Stimulated activated CD8-positive, alpha-beta memory T cell treated with anti-CD3 and anti-CD28 coated beads, Interleukin-7, amount 100 ng/mL, for 4 hours (primary cell): ENCODE data around the gene RAB7A.
A peak's percentile ranks its signal among the peaks of the same experiment; 100 is the strongest.
"Not testable (repeated sequence)": the region's sequence is repeated elsewhere in the genome, so short reads cannot be mapped to it uniquely, and the experiment has no call there.

Experiments used
- DNase-seq, 2 donors: peaks; one replicate each; pipeline ENCODE4 v3.0.0-alpha.2; 2020; ENCODE audit warnings: low read depth in 2 of 2

The RAB7A gene

GRCh38 chr3:128710816-128711433 lies 15.1 kb upstream of the RAB7A start:
- no peak for DNase-seq

- DNase-seq = no peak
Measured at GRCh38 chr3:128712848-128713247, 13.1 kb upstream of the RAB7A start.

DNA sequence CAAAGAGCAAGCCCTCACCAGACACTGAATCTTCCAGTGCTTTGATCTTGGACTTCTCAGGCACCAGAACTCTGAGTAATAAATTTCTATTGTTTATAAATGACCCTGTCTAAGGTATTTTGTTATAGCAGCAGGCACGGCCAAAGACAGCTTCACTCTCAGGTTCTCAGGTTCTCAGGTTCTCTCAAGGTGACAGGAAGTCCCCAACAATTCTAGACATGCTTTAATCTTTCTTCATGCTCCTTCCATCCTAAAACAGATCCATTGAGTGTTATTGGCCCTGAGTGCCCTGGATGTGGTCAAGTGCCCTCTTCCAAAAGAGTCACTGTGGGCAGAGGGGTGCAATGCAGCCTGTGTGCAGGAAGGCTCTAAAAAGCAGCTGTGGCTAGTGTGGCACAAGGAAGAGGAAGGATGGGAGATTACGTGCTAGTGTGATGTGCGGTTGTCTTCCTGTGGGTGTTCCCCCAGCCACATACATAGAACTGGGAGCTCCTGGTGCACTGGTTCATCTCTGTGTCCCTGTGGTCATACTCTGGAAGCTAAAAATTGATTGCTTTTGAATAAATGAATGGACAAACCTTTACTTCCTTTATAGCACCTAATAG lies 11.0 kb upstream of the RAB7A start:
- peak in 1 of 2 donors; percentile 2 for DNase-seq

DNA sequence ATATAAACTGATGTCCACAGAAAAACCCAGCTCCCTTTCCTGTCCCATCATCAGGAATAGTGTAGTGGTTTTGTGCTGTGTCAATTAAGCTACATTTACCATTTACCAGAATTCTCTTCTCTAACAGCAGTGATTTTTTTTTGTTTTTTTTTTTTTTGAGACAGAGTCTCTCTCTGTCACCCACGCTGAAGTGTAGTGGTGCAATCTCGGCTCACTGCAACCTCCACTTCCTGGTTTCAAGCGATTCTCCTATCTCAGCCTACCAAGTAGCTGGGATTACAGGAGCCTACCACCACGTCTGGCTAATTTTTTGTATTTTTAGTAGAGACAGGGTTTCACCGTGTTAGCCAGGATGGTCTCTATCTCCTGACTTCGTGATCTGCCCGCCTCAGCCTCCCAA lies 7.1 kb upstream of the RAB7A start:
- DNase-seq = not testable (repeated sequence)

DNA sequence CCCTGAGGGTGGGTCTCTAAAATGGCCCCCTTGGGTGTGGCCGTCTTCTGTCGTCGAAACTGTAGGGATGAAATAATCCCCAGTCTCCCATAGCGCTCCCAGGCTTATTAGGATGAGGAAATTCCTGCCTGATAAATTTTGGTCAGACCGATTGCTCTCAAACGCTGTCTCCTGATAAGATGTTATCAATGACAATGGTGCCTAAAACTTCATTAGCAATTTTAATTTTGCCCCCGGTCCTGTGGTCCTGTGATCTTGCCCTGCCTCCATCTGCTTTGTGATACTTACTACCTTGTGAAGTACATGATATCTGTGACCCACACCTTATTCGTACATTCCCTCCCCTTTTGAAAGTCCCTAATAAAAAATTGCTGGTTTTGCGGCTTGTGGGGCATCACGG lies 5.1 kb upstream of the RAB7A start:
- no peak for DNase-seq

DNA sequence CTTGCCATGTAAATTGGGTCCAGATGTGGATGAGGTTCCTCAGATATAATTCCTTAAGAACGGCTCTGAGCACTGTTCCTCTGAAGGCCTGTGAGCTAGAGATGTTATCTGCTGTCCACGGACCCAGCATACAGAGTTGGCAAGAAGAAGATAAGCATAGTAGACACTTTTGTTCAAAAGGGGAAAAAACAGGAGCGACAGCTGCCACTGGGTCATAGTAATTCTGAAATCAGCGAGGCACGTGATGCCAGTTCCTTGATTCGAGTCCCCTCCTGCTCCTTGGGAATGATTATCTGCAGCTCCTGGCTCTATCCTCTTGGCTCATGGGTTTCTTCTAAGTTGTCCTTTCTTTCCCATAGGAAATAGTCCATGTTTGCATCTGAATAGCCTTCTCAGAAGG lies 2.5 kb upstream of the RAB7A start:
- DNase-seq = no peak

GRCh38 chr3:128725547-128726022 lies 398 bp upstream of the RAB7A start:
- DNase-seq = no peak

DNA sequence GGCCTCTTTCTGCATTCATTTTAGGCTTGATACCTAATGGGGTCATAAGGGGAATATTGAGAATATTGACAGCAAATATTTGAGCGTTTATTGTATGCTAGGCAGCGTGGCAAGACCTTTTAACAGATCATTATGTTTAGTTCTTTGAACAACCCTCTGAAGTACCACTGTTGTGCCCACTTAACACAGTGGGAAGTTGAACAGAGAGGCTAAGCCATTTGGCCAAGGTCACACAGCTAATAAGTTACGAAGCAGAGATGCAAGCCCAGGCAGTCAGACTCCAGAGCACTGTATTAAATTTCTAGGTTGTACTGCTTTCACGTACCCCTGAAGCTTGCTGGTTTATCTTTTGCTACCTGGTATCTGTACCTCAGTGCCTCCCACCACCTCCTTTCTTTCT lies 1.1 kb downstream of the RAB7A start:
- DNase-seq = no peak

DNA sequence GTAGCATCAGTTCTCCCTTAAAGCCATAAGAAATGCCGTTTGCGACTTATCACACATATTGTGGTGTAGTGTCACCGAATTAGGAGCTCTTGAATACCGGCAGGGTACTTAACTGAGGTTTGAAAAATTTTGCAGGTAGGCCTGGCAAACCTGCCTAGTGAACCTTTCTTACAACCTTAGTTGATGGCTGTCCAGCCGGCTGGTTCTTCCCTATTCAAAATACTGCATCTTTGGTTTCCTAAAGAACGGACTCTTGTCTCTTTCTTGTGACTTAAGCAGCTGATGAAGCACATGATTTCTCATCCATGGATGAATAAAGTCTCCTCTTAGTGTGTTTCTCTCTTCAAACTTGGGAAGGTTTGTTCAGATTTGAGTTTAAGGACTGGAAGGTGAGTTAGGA lies 1.5 kb downstream of the RAB7A start:
- DNase-seq = no peak

- DNase-seq = no peak
Measured at GRCh38 chr3:128727996-128728395, 2.0 kb downstream of the RAB7A start.

GRCh38 chr3:128728521-128728920 lies 2.5 kb downstream of the RAB7A start:
- DNase-seq = not testable (repeated sequence)

DNA sequence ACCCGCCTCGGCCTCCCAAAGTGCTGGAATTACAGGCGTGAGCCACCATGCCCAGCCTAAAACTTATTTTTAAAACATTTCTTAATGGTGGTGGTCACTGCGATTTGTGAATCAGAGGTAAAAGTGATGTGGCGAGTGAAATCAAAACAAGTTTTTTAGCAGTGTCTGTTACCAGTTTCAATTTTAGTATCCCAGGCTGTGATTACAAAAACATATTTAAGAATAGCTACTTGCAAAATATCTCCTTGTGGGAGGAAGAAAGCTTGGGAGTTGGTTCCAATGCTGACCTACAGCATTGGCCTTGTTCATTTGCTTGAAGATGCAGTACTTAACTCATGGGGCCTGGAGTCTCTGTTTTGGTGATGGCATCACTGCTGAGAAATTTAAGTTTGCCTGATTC lies 4.5 kb downstream of the RAB7A start:
- DNase-seq = no peak

GRCh38 chr3:128734523-128735189 lies 8.7 kb downstream of the RAB7A start:
- no peak for DNase-seq

DNA sequence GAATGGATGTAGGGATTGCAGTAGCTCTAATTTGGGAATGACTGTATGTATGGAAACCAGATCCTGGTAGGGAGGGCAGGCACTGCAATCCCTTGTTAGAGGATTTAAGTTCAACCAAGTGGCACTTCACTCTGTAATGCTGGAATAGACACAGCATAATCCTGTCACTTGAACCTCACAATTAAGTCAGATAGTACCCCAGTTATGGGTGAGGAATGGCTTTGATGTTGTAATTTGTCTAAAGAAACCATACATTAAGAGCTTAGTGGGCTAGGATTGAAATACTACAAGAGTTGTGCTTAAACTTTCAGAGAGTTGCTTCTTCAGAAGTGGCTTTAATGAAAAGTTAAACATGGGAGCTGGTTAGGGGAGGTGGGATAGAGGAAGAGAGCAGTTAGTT lies 9.3 kb downstream of the RAB7A start:
- DNase-seq = no peak

DNA sequence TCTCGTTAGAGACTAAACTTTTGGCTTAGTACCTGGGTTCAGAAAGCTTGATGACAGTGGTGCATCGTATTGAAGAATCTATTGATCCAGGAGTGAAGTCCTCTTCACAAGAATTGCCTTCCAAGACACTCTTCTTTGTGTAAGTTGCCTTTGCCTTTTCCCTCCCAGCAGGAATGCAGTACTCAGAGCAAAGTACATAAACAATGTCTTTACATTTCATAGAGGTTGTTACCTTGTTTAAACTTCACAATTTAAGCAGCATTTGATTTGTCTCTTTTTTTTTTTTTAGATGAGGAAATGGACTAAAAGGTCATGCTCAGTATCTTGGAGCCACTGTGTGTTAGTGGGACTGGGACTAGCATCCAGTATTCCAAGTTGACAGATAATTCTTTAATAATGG lies 9.9 kb downstream of the RAB7A start:
- DNase-seq = no peak

DNA sequence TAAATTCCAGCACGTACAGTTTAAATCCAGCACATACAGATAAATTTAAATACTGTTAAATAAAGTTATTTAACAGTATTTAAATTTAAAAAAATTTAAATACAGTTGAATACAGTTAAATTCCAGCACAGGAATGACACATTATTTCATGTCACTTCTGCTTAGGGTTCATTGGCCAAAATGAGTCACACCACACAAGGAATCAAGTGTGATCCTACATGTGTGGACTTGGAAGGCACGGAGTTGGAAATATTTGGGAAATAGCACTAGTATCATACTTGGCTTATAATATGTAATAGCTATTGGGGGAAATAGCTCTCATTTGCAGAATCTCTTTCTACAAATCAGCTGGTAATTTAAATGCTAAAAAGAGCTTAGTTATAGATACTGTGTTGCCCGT lies 10.6 kb downstream of the RAB7A start:
- DNase-seq = no peak

GRCh38 chr3:128740621-128741020 lies 14.6 kb downstream of the RAB7A start:
- no peak for DNase-seq

DNA sequence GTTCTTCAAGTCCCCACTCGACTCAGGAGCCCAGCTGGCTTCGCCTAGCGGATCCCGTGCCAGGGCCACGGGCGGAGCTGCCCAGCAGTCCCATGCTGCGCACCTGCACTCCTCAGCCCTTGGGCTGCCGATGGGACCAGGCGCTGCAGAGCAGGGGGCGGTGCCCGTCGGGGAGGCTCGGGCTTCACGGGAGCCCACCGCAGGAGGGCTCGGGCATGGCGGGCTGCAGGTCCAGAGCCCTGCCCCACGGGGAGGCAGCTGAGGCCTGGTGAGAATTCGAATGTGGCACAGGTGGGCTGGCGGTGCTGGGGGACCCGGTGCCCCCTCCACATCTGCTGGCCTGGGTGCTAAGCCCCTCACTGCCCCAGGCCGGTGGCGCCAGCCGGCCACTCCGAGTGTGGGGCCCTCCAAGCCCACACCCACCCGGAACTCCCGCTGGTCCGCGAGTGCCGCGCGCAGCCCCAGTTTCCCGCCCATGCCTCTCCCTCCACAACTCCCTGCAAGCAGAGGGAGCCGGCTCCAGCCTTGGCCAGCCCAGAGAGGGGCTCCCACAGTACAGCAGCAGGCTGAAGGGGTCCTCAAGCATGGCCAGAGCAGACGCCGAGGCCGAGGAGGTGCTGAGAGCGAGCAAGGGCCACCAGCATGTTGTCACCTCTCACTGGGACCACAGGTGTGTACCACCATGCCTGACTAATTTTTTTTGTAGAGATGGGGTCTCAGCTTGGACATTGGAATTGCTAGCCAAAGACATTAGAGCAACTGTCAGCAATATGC lies 17.0 kb downstream of the RAB7A start:
- DNase-seq = no peak

DNA sequence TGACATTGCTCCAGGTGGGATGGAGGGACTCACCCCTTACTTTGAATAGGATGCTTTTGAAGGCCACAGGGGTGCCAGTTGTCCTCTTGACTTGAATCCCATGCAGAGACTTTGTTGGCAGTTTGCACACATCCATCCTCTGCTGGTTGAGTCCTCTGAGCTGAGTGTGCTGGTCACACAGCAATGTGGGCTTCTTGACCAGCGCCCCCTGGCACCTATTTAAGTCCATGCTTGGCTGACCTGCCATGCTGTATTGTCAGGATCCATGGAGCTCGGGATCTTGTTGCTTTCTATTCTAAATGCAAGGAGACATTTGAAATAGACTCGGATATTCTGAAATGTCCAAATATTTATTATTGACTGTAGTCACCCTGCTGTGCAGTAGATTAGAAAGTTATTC lies 19.8 kb downstream of the RAB7A start:
- DNase-seq = no peak

DNA sequence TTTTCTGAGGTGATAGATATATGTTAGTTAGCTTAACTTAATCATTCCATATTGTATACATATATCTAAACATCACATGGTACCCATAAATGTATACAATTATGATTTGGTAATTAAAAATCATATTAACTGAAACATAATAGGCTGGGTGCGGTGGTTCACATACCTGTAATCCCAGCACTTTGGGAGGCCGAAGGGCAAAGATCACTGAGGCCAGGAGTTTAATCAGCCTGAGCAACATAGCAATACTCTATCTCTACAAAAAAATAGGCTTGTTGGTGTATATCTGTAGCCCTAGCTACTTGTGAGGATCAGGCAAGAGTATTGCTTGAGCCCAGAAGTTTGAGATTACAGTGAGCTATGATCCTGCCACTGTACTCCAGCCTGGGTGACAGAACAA lies 20.9 kb downstream of the RAB7A start:
- no peak for DNase-seq

DNA sequence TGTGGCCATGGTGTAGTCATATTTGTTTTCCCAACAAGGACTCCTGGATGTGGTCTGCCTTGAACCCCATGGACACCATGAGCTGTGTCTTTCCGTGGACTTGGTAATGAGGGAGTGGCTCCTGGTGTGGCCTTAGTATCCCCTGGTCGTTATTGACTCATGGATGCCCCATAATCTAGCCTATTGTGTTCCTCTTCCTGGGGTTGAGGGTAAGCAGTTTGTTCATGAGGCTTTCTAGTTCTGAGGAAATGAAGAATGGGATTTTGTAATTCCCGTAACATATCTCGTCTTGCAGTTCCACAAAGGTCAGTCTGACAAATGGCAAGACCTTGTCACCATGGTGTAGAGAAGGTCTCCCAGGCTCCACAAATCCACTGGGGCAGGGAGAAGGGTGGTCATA lies 22.6 kb downstream of the RAB7A start:
- no peak for DNase-seq

DNA sequence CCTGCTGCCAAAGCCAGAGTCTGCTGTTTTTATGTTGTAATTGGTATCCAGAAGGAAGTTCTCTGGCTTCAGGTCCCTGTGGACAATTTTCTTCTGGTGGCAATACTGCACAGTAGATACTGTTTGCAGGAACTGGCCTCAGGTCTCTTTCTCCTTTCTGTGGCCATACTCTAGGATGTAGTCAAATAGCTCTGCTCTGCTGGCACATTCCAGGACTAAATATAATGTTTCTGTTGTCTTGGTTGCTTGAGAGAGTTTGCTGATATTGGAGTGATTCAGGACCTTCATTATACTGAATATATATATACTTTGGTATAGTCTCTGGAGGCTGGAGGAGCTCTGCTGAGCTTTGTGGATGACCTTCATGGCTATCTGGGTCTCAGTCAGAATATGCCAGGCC lies 23.1 kb downstream of the RAB7A start:
- no peak for DNase-seq

DNA sequence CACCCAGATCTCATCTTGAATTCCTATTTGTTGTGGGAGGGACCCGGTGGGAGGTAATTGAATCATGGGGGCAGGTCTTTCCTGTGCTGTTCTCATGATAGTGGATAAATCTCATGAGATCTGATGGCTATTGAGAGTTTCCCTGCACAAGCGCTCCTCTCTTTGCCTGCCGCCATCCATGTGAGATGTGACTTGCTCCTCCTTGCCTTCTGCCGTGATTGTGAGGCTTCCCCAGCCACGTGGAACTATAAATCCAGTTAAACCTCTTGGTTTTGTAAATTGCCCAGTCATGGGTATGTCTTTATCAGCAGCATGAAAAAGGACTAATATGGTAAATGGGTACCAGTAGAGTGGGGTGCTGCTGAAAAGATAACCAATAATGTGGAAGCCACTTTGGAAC lies 23.6 kb downstream of the RAB7A start:
- not testable (repeated sequence) for DNase-seq
